DOHH2 (cell line): ENCODE results near the gene SORBS1.

Experiments used
- H3F3A ChIP-seq: fragments of 200-600 bp; sonication (generic), shearing (Covaris generic); 2 replicates; pipeline ENCODE4 v1.6.0; 2016; ENCODE audit warnings: antibody characterized with exemption, mild to moderate bottlenecking; ENCODE audit not compliant: control insufficient read depth, insufficient read depth
- H3K27ac ChIP-seq: fragments of 200-600 bp; sonication (generic); 2 replicates; pipeline ENCODE4 v1.5.1; 2014; ENCODE audit warnings: low read depth, mild to moderate bottlenecking, low read length, moderate library complexity
- H3K27me3 ChIP-seq: fragments of 200-600 bp; sonication (generic); 2 replicates; pipeline ENCODE4 v1.6.1; 2014; ENCODE audit warnings: mild to moderate bottlenecking, low read length, mixed read lengths; ENCODE audit not compliant: control insufficient read depth
- H3K36me3 ChIP-seq: fragments of 200-600 bp; sonication (generic); 2 replicates; pipeline ENCODE4 v1.6.1; 2014; ENCODE audit warnings: mild to moderate bottlenecking, low read length, moderate library complexity, mixed read lengths; ENCODE audit not compliant: control insufficient read depth
- H3K4me1 ChIP-seq: fragments of 200-600 bp; sonication (generic); 2 replicates; pipeline ENCODE4 v1.6.1; 2014; ENCODE audit warnings: mild to moderate bottlenecking, low read length, mixed read lengths; ENCODE audit not compliant: control insufficient read depth
- H3K4me2 ChIP-seq: fragments of 200-600 bp; sonication (generic); 2 replicates; pipeline ENCODE4 v1.6.0; 2014; ENCODE audit warnings: mild to moderate bottlenecking, low read length, moderate library complexity
- H3K4me3 ChIP-seq: fragments of 200-600 bp; sonication (generic); 2 replicates; pipeline ENCODE4 v1.5.1; 2014; ENCODE audit warnings: mild to moderate bottlenecking, low read length, mixed read lengths
- H3K79me2 ChIP-seq: fragments of 200-600 bp; sonication (generic); 2 replicates; pipeline ENCODE4 v1.6.1; 2014; ENCODE audit warnings: mild to moderate bottlenecking, low read length, mixed read lengths; ENCODE audit not compliant: control insufficient read depth
- H3K9me2 ChIP-seq: fragments of 200-600 bp; sonication (generic); replicated peaks from 2 replicates; pipeline ENCODE4 v1.6.1; 2014; ENCODE audit warnings: mild to moderate bottlenecking, low read length, mixed read lengths; ENCODE audit not compliant: control insufficient read depth
- H3K9me3 ChIP-seq: fragments of 200-600 bp; sonication (generic); 2 replicates; pipeline ENCODE4 v1.6.1; 2014; ENCODE audit warnings: antibody characterized with exemption, low read length, mixed read lengths; ENCODE audit not compliant: control insufficient read depth, insufficient read depth
- H4K20me1 ChIP-seq: fragments of 200-600 bp; sonication (generic); 2 replicates; pipeline ENCODE4 v1.6.0; 2014; ENCODE audit warnings: low read depth, mild to moderate bottlenecking, antibody characterized with exemption, low read length, moderate library complexity; ENCODE audit not compliant: control insufficient read depth, insufficient read depth
- EZH2phosphoT487 ChIP-seq: fragments of 200-600 bp; sonication (generic); IDR thresholded peaks from 2 replicates; pipeline ENCODE4 v1.6.1; 2017; ENCODE audit warnings: borderline replicate concordance, mild to moderate bottlenecking, antibody characterized with exemption, low read length, moderate library complexity, mixed read lengths
- TF ChIP-seq, protein P1 (sequence below): fragments of 200-600 bp; sonication (generic); IDR thresholded peaks from one replicate; pipeline ENCODE4 v1.5.1; 2014; ENCODE audit warnings: antibody characterized with exemption, mild to moderate bottlenecking, low read depth, low read length; ENCODE audit not compliant: poor library complexity, severe bottlenecking

The SORBS1 gene

DNA sequence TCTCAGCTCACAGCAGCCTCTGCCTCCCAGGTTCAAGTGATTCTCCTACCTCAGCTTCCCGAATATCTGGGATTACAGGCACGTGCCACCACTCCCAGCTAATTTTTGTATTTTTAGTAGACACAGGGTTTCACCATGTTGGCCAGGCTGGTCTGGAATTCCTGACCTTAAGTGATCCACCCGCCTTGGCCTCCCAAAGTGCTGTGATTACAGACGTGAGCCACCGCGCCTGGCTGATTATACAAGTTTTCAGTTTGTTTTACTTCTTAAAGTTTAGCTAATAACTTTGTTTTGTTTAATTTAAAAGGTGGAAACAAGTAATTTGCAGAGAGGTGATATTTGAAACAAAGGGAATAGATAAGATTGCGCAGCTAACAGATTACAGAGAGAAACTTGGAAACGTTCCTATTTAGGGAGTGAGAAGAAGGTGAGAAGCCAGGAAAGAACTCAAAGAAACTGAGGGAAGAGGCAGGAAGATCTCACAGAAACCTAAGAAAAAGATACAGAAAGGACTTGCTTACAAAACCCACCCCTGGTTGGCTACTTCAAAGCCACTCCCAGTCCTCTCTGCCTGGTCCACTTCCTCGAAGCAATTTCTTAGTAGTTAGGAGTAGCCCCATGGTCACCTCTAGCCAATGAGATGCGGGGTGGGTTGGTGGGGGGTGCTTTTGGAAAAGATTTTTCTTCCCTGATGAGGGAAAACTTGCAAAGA is 255.4 kb downstream of the SORBS1 start:
- H3K4me3 ChIP-seq, result no peak overlapping the region
- no peaks in the 10 kb centered on the region for H3K79me2 ChIP-seq
- TF ChIP-seq, protein P1, sequence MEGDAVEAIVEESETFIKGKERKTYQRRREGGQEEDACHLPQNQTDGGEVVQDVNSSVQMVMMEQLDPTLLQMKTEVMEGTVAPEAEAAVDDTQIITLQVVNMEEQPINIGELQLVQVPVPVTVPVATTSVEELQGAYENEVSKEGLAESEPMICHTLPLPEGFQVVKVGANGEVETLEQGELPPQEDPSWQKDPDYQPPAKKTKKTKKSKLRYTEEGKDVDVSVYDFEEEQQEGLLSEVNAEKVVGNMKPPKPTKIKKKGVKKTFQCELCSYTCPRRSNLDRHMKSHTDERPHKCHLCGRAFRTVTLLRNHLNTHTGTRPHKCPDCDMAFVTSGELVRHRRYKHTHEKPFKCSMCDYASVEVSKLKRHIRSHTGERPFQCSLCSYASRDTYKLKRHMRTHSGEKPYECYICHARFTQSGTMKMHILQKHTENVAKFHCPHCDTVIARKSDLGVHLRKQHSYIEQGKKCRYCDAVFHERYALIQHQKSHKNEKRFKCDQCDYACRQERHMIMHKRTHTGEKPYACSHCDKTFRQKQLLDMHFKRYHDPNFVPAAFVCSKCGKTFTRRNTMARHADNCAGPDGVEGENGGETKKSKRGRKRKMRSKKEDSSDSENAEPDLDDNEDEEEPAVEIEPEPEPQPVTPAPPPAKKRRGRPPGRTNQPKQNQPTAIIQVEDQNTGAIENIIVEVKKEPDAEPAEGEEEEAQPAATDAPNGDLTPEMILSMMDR, result no peak
- no peak for TF ChIP-seq EZH2phosphoT487
- H4K20me1 ChIP-seq, result no peaks in the 10 kb centered on the region
- H3F3A ChIP-seq, result no peaks in the 10 kb centered on the region
- no peaks in the 10 kb centered on the region for H3K27me3 ChIP-seq
- H3K9me3 ChIP-seq, result no peaks in the 10 kb centered on the region
- H3K27ac ChIP-seq, result no peak overlapping the region
- H3K36me3 ChIP-seq, result no peaks in the 10 kb centered on the region
- H3K4me2 ChIP-seq, result no peak overlapping the region
- H3K9me2 ChIP-seq, result no peaks in the 10 kb centered on the region
- H3K4me1 ChIP-seq, result peaks cover 10% of the 10 kb centered on the region

DNA sequence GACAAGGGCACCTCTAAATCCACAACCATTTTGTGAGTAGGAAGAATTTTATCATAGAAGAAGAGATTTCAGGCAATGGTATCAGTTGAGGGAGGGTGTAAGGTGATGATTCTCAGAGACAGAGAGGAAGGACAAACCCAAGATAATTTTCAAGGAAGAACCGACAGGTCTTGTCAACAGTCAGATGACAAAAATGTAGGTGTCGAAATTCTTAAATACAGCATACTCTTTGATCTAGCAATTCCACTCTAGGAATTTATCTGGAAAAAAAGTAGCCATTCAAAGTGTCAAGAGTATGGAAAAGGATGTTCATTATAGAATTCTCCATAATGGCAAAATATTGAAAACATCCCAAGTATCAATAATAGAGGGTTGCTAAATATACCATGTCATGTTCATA is 256.2 kb downstream of the SORBS1 start:
- H3F3A ChIP-seq, result no peaks in the 10 kb centered on the region

DNA sequence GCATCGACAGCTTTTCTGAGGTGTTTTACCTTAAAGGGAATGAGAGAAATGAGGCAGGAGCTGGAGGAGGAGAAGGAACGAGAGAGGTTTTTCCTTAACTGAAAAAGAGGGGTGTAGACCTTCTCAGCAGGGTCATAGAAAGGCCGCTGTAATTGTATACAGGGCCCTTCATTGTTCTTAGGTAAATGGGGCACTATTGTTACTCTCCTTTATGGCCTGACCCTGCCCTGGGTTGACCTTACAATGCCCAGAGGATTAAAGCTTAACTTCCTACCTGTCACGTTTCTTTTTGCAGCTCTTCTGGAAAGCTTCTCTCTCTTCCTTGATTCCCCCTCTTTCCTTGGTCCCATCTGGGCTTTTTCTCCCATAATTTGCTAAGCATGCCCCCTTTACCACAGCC is 256.7 kb downstream of the SORBS1 start:
- Histone ChIP-seq H3K4me2 (no peak overlapping the region), H3K27ac (no peak overlapping the region), H3K9me3 (no peaks in the 10 kb centered on the region), H3K4me1 (no peaks in the 10 kb centered on the region), H3F3A (no peaks in the 10 kb centered on the region), H4K20me1 (no peaks in the 10 kb centered on the region), H3K4me3 (no peak overlapping the region), H3K36me3 (no peaks in the 10 kb centered on the region), H3K9me2 (no peaks in the 10 kb centered on the region), H3K27me3 (no peaks in the 10 kb centered on the region), H3K79me2 (no peaks in the 10 kb centered on the region)
- TF ChIP-seq EZH2phosphoT487, result no peak
- TF ChIP-seq, protein P1, result no peak

More for the DNA sequence above, 256.2 kb downstream of the SORBS1 start:
- Histone ChIP-seq H4K20me1 (no peaks in the 10 kb centered on the region), H3K4me3 (no peak overlapping the region), H3K9me3 (no peaks in the 10 kb centered on the region), H3K9me2 (no peaks in the 10 kb centered on the region), H3K4me2 (no peak overlapping the region), H3K27ac (no peak overlapping the region), H3K4me1 (peaks cover 2% of the 10 kb centered on the region), H3K79me2 (no peaks in the 10 kb centered on the region), H3K36me3 (no peaks in the 10 kb centered on the region), H3K27me3 (no peaks in the 10 kb centered on the region)
- TF ChIP-seq, protein P1, result no peak
- TF ChIP-seq EZH2phosphoT487, result no peak
